ENCODE measurements around the gene LTN1. TPM values are rescaled to one million over a fixed set of nuclear protein-coding genes. Genes with fewer than 3 reads are reported as not detected.

The LTN1 gene
- total RNA-seq, 1 experiment from 2014 or later: 35.7 TPM

DNA sequence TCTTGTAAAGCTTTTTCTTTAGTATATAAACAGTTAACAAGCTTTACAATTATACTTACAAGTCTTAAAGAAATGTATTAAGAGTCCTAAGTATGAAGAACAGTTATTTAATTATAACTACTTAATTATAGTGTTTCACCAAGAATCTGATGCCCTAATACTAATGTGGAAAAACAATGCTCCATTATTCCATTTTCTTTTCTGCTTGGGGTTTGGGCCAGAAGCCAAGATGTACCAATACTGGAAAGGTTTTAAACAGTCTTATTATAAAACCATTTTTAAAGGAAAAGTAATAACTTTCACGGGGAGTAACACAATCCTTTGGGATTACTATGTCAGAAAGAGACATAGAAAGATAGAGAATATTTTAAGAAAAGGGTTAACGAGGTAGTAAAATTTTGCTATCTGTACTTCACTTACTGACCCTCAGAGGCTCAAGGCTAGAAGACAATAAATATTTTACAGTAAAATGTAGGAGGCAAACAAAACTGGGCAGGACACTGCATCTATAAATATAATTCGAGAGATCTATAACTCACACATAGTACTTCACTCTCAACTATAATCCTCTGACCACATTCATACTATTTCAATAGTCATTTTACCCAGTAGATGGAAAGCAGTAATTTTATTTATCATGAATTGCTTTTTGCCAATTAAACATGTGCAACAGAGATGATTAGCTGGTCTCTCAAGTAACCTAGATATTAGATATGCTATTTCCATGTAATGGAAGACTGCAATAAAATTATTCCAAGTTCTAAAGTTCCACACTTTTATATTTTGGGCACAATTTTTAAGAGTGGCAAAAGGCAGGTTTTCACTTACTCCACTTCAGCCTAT lies 63.9 kb downstream of the LTN1 start:
- DNase-seq (ENCODE audit: low spot score): no peak

DNA sequence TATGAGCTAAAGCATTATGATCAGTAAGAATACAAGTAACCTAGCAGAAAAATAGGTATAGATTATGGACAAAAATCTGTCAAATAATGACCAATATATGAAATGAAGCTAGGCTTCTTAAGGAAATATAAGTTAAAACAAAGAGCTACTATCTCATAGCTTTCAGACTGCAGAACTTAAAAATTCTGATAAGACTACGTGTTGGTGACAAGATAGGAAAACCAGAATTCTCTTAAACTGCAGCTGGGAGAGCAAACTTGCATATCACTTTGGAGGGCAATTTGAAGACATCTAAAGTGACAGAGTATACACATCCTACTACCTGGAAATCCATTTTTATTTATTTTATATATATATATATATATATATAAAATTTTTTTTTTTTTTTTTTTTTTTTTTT lies 65.5 kb downstream of the LTN1 start:
- DNase-seq (ENCODE audit: low spot score): no peak

DNA sequence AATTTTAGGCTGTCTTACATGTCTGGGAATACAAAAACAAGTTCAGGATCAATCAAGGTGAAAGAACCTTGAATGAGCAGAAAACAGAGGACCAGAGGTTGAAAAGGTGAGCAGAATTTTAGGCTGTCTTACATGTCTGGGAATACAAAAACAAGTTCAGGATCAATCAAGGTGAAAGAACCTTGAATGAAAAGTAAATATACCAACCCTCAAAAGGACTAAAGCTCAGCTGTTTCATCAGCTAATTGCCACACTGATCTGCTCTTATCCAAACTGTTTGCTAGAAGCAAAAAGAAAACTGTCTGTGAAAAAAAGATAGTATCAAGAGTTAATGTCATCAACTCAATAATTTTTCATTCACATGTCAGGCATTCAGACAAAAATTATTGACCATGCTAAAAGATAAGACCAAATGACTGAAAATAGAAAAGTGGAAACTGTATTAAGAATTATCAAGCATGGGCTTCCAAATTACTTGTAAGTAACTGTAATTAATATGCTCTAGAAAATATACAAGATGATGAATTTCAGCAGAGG lies 69.2 kb downstream of the LTN1 start:
- DNase-seq (ENCODE audit: low spot score): no peak

DNA sequence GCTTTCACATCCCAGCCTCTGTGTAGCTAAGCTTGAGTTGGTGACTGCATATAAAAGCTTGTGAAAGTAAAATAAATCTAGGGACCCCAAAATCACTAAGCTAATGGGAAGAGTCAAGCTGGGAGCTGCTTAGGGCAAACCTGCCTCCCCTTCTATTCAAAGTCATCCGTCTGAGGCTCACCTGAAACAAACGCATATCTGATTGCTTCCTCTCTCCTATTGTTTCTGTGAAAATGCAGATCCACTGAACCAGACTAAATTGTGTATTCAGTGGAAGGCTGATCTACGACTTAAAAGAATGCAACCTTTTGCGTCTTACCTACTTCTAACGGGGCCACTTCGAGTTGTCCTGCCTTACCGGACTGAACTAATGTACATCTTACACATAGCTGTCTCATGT lies 70.3 kb downstream of the LTN1 start:
- DNase-seq (ENCODE audit: low spot score): no peak

DNA sequence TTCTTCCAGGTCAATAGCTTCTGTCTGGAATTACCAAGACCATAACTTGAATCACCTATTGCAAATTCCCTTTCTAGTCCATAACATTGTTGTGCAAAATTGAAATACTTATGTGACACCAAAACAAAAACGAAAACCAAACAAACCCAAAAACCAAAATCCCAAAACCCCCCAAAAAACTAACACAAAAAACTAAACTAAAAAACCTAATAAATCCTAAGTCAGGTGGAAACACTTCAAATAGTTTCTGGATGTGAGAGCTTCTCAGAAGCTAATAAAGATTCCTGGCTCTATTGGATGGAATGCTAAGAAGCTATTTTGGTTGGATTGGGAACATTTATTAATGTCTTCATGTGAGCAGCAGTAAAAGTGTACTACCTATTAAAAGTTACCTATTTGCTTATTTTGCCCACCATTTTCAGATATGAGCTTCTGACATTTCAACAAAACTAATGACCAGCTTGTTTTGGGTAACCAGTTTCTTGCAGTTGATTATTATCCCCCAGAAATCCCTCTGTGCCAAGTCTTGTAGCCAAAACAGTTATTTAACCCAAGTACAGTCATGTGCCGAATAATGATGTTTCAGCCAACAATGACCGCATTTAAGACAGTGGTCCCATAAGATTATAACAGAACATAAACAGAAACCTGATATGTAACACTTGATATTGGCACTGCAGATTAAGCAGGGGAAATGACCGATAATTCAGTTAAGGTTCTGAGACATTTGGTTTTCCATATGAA lies 76.4 kb downstream of the LTN1 start:
- no peak for DNase-seq (ENCODE audit: low spot score)

DNA sequence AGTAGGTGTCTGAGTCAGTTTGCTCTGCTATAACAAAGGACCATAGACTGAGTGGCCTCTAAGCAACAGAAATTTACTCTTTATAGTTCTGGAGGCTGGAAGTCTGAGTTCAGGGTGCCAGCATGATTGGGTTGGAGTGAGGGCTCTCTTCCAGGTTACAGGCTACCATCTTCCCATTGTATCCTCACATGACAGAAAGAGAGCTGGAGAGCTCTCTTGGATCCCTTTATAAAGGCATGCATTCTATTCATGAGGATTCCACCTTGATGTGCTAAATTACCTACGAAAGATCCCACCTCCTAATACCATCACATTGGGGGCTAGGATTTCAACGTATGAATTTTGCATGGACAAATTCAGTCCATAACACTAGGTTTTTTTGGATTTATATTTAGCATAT lies 79.6 kb downstream of the LTN1 start:
- no peak for DNase-seq (ENCODE audit: low spot score)

DNA sequence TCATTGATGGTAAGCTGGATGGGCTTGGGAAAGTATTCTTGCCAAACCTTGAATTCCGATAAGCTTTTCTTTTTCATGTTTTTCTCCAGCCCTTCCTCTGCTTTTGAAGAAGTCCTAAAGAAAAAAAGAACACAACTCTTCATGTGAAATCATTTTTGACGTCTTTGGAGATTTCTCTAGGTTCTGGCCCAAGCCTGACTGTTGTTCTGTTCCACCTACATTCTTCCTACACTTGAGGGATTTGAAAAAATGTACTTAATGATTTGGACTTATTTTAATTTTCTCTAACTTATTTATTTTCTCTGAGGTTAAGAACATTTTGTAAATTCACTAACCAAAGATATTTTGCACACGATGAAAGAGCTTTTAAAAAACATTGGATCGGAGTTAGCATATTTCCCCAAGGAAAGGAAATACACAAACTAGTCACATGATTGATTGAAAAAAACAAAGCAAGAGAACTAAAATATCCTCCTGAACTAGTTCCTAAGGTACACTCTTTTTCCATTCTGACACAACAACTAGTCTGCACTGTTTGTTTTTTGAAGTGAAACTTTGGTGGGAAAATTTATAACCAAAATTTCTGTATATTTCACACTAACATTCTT lies 82.3 kb downstream of the LTN1 start:
- no peak for DNase-seq (ENCODE audit: low spot score)

DNA sequence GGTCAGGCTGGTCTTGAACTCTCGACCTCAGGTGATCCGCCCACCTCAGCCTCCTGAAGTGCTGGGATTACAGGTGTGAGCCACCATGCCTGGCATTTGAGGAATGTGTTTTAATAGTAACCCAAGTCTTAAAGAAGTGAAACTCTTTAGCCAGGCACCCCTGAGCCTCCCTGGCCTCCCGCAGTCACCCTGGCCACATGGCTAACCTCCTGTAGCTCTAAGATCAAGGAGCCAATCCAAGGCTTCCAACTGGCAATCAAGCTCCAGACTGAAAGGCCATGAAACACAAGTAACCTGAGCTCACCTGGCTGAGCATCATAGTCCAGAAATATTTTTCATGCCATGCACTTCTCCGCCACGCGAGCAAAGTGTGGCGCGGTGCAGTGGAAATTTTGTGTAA lies 84.3 kb downstream of the LTN1 start:
- DNase-seq (ENCODE audit: low spot score): no peak

DNA sequence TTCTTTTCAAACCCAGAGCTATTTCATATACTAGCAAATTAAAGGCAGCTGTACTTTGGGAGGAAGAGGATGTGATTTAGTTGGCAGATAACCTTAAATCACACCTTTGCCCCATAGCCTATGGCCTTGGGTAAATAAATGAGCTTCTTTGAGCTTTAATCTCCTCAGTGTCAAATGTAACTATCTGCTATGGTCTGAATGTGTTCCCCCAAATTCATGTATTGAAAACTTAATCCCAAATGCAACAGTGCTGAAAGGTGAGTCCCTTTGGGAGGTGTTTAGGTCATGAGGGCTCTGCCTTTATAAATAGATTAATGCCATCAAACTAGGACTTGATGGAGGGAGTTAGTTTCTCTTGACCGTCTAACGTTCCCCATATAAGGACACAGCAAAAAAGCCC lies 85.8 kb downstream of the LTN1 start:
- DNase-seq (ENCODE audit: low spot score): no peak

DNA sequence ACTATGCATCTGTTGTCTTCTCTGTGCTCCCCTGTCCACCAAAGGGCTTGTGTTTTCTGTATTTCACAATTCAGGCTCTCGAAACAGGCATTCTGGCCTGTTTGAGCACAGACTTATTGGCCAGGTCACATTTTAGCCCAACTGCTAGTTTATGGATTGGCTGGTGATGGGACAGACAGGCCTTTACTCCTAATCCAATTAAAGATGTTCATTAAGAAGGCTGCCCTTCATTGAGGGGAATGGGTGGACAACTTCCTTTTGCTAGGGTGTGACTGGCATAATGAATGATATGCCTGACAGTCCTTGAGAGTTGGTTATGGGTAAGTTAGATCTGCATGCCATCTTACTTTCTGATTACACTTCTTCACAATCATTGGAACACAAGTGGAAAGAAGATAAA lies 86.4 kb downstream of the LTN1 start:
- DNase-seq (ENCODE audit: low spot score): no peak

DNA sequence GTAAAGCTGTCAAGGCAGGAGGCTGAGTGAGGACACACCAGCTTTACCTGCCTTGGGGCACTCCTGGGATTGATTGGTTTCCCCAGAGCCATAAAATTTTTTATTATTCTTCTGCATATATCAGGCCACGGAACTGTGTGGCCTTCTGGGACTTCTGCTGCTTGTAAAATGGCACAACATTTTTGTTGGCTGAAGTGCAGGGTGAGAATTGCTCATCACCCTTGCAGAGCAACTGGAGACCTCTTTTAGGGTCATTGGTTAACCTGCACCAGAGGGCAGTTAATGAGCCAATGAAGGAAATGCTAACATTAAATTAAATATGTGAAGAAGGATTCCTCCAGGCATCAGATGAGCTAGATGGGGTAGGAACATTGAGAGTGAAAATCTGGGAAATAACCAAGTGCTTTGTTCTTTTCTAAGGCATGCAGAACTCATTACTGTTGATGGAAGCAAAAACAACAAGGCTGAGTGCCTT lies 87.7 kb downstream of the LTN1 start:
- DNase-seq (ENCODE audit: low spot score): no peak

DNA sequence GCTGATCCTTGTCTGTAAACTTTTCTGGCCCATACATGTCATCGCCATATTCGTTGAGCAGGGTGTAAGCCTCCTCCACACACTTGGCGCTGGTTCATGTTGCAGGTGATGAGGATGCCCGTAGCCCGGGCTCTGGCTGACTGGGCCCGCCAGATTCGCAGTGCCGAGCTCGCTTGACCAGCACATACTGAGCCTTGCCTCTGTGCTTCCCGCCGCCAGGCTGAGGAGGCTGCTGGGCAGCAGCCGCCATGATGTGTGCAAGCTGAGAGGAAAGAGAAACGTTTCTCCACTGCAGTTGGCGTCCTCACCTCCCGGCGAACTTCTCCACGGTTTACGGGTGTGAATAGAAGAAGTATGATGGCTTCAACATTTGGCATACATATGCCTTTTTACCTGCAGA lies 89.2 kb downstream of the LTN1 start:
- DNase-seq (ENCODE audit: low spot score): no peak

DNA sequence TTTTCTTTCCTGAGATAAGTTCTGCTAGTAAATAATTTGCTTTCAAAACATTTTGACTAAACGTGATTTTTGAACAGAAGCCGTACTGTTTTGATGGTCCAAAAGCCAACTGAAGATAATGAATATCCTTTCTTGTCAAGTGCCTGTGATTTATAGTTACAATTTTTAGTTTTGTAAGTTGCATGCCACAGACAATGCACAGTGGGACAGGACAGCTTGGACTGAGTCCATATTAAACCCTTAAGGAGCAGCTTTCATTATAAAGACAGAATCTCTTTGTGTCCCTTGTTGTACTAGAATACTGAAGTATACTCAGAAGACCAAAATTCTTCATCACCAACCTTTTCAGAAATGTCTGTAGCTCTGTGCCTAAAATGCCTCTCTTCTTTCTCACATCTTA lies 92.2 kb downstream of the LTN1 start:
- no peak for DNase-seq (ENCODE audit: low spot score)

DNA sequence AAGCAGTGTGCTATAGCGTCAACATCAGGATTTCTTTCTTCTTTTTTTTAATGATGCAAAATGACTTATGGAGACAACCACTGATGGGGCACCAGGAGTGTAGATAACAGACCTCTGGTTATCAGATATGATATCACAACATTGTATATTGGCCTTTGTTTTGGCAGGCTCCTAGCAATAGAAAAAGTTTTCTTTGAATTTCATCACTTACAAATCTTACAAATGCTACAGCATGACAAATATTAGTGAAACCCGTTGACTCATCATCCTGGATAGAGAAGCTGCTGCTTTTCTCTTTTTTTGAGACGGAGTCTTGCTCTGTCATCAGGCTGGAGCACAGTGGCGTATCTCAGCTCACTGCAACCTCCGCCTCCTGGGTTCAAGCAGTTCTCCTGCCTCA lies 92.9 kb downstream of the LTN1 start:
- peak; percentile 30 for DNase-seq (ENCODE audit: low spot score)

DNA sequence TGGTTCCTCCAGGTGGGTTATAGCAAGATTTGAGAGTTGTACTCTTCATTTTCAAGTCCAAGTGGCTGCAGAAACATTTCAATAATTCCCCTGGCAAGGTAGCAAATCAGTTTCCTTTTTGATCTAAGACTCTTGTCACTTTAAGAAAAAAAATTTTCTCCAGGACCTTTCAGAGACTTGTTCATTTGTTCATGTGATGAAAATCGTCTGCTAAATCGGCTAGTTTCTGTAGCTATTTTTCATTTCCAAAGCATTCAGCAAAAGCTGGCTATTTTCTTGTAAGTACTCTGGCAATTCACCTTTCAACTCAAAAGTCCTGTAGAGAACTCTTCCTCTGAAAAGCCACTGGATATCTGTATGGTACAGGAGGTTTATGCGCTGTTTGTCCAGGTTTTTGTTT lies 93.5 kb downstream of the LTN1 start:
- no peak for DNase-seq (ENCODE audit: low spot score)

DNA sequence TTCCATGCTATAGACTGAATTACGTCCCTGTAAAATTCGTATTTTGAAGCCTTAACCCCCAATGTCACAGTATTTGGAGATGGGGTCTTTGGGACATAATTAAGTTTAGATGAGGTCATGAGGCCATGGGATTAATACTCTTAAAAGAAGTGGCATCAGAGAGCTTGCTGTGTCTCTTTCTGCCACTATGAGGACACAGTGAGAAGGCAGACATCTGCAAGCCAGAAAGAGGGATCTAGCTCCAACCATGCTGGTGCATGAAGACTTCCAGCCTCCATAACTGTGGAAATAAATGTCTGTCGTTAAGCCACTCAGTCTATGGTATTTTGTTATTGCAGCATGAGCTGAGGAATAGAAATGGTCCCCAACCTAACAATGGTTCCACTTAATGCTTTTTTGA lies 99.0 kb downstream of the LTN1 start:
- DNase-seq (ENCODE audit: low spot score): no peak

DNA sequence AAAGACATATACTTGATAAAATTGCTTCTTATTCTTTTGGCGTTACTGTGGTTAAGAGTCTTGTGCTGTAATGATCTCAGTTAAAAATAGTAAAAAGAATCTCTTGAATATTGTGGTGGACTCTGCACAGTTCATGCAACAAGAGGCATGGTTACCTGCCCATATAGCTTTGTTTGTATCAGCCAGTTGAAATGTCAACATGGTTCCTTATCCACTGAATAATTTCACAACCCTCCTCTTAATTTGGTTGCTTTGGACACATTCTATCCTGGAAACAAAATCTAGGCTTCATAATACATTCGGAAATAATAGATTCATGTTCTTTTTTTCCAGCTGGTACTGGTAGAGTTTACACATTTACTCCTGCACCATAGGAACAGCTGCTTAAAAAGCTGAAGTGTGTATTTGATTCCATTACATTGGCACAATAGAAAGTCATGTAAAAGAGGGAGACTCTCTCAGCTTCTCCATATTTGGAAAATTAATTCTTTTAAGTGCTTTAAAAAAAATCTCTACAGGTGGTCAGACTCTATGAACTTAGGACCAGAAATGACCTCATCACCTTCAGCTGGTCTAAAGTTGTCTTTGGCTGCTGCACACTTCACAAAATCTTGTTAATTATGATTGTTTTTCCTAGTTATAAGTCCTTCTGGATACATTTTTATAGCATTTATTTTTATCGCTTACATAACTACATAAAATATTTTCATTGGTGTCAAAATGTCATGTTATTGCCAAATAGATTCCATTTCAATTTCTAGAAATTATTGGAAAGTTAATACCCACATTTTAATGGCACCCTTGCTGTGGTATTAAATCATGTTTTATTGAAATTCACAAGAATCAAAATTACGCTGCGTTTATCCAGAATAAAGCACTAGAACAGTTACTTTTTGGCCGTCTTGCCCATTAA lies 100.2 kb downstream of the LTN1 start:
- no peak for DNase-seq (ENCODE audit: low spot score)

DNA sequence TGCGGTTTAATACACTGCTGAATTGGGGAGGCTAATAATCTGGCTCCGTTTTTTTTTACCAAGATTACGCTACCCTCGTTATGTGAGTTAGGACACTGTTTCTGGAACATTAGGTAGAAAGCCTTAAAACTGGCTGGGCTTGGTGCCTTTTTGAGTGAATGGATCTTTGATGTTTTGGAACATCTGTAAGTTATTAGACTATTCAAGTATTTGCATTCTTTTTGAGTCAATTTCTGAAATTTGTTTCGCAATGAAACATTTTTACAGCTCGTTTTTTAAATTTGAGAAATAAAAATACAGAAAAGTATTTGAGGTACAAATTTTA lies 106.9 kb downstream of the LTN1 start:
- DNase-seq (ENCODE audit: low spot score): no peak

DNA sequence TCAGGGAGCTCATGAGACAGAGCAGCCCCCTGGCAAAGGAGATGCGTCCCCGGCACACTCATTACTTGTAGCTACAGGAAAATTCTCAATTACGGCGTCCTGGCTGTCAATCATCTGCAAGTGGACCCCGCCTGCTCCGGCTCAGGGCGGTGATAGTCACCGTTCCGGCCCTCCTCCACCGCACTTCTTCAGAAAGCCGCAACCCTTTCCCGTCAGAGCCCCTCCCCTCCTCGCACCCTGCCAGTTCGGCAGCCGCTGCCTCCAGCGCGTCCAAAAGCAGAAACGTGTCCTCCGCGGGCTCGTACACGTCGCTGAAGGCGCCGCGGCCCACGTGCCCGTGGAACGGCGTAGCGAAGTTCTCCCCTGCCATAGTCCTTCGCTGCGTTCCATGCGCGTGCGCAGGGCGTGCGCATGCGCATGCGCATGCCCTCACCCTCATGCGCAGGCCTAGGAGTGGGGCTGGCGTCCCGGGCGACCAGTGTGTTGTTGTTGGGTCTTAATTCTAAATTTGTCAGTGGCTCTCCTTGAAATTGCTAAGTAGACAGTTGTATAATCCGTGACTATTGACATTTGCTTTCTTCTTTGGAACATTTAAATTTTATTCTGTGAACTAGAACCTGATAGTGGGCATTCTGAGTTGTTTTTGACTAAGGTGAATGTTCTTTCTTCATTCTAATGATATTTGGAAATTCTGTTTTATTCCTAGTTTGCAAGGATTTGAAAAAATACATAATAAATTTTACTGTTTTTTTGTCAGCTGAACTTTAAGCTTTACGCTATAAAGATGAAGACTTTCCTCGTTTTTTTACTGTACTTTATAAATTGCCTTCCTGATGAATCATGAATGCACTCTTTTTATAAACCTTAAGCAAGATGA lies 107.5 kb downstream of the LTN1 start:
- peak; percentile 83 for DNase-seq (ENCODE audit: low spot score)

DNA sequence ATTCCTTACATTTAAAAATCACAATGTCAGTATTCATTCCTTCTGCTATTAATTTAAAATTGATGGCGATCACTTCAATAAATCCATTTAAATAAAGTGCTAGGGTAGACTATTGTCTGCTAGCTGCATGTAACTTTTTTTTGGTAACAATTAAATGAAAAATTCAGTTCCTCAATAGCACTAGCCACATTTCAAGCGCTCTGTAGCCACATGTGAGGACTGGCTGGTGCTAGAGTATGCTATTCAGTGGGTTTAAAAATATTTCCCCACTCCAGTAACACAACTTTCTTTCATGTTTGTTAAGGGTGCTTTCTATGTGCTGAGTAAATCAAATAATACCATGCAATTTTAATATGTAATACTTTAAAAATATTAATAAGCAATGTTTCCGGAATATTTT lies 108.2 kb downstream of the LTN1 start:
- DNase-seq (ENCODE audit: low spot score): peak; percentile 32

DNA sequence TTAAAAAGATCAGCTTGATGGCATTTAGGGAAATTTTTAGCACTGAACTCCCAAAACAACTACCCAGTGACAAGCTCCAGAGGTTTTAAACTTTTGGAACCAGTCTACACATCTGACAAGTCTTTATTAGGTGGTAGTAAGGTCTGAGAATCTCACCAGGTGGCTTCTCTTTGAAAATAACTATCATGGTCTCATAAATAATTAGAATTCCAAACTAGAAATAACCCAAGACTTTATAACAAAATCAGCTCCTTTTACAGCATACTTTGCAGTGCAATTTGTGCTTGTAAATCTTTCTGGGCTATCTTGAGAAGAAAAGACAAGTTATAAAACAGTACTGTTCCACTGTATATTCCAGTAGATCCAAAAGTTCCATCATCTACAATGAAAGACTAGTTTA lies 108.7 kb downstream of the LTN1 start:
- DNase-seq (ENCODE audit: low spot score): no peak

All from A172 (cell line).